T-helper 17 cell (primary cell): ENCODE results near the gene LHX3. TPM values are rescaled to one million over a fixed set of nuclear protein-coding genes. Genes with fewer than 3 reads are reported as not detected.

Source experiments
- ATAC-seq: fragments of 150-1000 bp; cut with Tn5 transposase; 2 replicates; pipeline ENCODE4 v1.10.0; 2021; ENCODE audit warnings: mild to moderate bottlenecking, moderate library complexity
- DNase-seq, 3 donors: peaks; one replicate each; pipeline versions ENCODE4 v3.0.0 to v3.0.0-alpha.2; 2020 to 2021
- H3K9me3 ChIP-seq: one replicate; pipeline ENCODE4 v1.7.0; 2013; ENCODE audit warnings: low read length, mild to moderate bottlenecking; ENCODE audit not compliant: control insufficient read depth, poor library complexity, severe bottlenecking
- H3K27ac Mint-ChIP-seq: one replicate; pipeline ENCODE4 v1.8.0; 2022; ENCODE audit warnings: mild to moderate bottlenecking, moderate library complexity, mixed read lengths
- H3K27me3 Mint-ChIP-seq: one replicate; pipeline ENCODE4 v1.8.0; 2022; ENCODE audit warnings: mixed read lengths
- H3K36me3 Mint-ChIP-seq: one replicate; pipeline ENCODE4 v1.8.0; 2022; ENCODE audit warnings: low read depth, mixed read lengths
- H3K4me1 Mint-ChIP-seq: one replicate; pipeline ENCODE4 v1.8.0; 2022; ENCODE audit warnings: mild to moderate bottlenecking, mixed read lengths
- H3K4me3 Mint-ChIP-seq: one replicate; pipeline ENCODE4 v1.8.0; 2022; ENCODE audit warnings: mild to moderate bottlenecking, moderate library complexity, mixed read lengths
- total RNA-seq, 4 donors: library from RNA in 2 of 4; stranded (reverse) in 2 of 4; gene quantifications; one replicate each; pipeline ENCODE4 v1.2.3 and lab custom pipeline; 2022 to 2026

The LHX3 gene
- total RNA-seq, 2 donors from 2014 or later, result 0.10 to 0.18 TPM

DNA sequence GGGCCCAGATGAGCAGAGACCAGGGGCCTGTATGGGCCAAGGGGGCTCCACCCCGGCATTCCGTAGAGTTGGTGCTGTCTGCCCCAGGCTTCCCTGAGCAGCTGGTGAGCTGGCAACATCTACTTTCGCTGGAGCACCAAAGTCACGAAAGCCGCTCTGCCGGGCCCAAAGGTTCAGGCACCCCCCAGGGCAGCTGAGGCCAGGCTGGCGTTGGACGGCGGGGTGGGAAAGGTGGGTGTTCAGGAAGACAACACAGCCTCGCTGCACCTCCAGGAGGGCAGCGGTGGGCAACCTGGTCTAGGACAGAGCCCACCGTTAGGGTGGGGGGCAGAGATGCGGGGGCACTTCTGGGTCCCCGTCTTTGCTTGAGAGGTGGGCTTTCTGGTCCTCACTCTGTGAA is 56.2 kb downstream of the LHX3 start:
- Mint-ChIP-seq H3K4me3 (no peak overlapping the region), H3K36me3 (no peaks in the 10 kb centered on the region), H3K27ac (no peak overlapping the region), H3K4me1 (no peaks in the 10 kb centered on the region), H3K27me3 (peaks cover 27% of the 10 kb centered on the region)
- DNase-seq (no peak), ATAC-seq (no peak)
- no peaks in the 10 kb centered on the region for H3K9me3 ChIP-seq

DNA sequence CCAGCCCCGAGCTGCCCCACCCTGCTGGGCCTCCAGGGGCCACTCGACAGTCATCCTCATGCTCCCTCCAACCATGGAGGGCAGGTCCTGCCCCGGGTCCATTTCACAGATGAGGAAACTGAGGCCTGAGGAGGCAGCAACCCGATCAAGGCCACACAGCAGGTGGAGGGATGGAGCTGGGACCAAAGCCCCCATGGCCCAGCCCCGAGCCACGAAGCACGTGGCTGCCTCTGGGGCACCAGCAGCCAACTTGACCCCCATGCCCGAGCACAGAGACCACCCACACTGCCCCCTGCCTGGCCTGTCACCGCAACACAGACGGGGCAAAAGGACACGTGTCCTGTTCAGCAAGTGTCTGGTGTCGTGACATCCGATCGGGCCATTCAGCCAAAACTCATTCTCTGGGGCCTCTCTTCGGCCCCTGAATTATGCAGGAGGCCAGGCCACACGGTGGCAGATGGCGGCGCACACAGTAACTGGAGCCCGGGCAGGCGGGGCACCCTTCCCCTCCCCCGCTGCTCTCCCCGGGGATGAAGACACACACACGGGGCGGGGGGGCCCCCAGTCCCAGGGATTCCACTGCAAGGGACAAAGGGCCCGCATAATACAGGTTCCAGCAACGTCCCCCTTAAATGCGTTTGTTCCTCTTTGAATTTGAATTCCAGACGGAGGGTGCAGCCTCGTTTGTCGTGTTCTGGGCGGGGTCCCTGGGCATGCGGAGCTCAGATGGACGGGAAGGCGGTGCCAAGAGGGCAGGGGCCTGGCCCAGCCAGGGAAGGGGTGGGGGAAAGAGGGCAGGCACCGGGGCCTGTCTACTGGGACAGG is 56.8 kb downstream of the LHX3 start:
- no peak overlapping the region for H3K4me3 Mint-ChIP-seq
- no peaks in the 10 kb centered on the region for H3K36me3 Mint-ChIP-seq
- peaks cover 27% of the 10 kb centered on the region for H3K27me3 Mint-ChIP-seq

DNA sequence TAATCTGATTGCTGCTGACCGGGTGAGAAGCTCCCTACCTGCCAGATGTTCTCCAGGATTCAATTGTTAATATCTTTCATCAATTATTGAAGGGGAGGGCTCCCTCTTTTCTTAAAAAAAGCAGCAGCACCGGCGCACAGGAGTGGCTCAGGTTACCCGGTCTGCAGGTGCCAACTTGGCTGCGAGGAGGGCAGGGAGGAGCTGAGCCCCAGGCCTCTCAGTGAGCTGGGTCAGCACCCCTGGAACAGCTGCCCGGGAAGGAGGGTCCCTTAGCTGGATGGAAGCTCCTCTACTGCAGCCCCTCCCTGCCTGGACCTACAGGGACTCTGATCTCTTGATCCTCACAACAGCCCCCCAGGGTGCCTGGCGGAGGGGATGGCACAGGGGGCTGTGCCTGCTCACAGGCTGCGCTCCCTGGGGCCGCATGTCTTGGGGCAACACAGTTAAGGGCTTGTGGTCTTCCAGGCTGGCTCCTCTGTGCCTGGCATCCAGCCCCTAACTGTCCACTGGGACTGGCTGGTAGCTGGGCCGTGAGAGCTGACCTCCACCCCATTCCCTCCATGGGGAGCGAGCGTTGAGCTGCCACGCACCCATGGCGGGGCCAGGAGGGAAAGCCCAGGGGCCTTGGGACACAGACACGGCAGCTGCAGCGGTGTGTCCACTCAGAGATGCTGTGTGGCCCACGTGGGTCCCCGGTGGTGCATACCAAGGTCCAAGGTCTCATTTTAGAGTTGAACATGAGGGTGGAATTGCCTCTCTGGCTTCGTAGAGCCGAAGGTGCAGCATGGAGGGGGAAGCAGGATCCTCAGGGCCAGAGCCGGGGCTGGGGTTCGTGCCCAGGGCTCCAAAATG is 57.7 kb downstream of the LHX3 start:
- Mint-ChIP-seq H3K36me3 (no peaks in the 10 kb centered on the region), H3K27me3 (peaks cover 27% of the 10 kb centered on the region), H3K27ac (no peak overlapping the region), H3K4me3 (no peak overlapping the region), H3K4me1 (no peaks in the 10 kb centered on the region)
- H3K9me3 ChIP-seq, result no peaks in the 10 kb centered on the region
- ATAC-seq (no peak), DNase-seq (no peak)

More for the DNA sequence above, 56.8 kb downstream of the LHX3 start:
- no peak overlapping the region for H3K27ac Mint-ChIP-seq
- no peaks in the 10 kb centered on the region for H3K4me1 Mint-ChIP-seq
- ATAC-seq, result no peak
- H3K9me3 ChIP-seq, result no peaks in the 10 kb centered on the region
- no peak for DNase-seq

Other genes starting within 250 kb of the LHX3 start
- 10 to 100 TPM; 23.2 to 23.7 TPM for gene UBAC1, start 243.8 kb downstream of the LHX3 start, total RNA-seq
- gene NACC2, start 109.8 kb downstream of the LHX3 start, total RNA-seq, result 1 to 10 TPM; 5.8 to 5.9 TPM
- 10 to 100 TPM; 17.9 to 21.8 TPM for gene TMEM250, start 86.3 kb downstream of the LHX3 start, total RNA-seq
- gene QSOX2, start 40.7 kb upstream of the LHX3 start, total RNA-seq, result 10 to 100 TPM; 12.6 to 15.5 TPM
- under 1 TPM in 1 of 2 donors, not detected in 1; 0.12 TPM for gene CCDC187, start 99.0 kb upstream of the LHX3 start, total RNA-seq
- 10 to 100 TPM in 1 of 2 donors, 1 to 10 TPM in 1; 7.4 to 10.8 TPM for gene GPSM1, start 122.4 kb upstream of the LHX3 start, total RNA-seq
- gene DNLZ, start 158.6 kb upstream of the LHX3 start, total RNA-seq, result 10 to 100 TPM; 19.3 to 28.6 TPM
- 1 to 10 TPM in 1 of 2 donors, under 1 TPM in 1; 0.86 to 1.9 TPM for gene CARD9, start 168.5 kb upstream of the LHX3 start, total RNA-seq
- 10 to 100 TPM; 10.6 to 11.0 TPM for gene SNAPC4, start 195.0 kb upstream of the LHX3 start, total RNA-seq
- gene ENTR1, start 205.5 kb upstream of the LHX3 start, total RNA-seq, result 10 to 100 TPM; 46.5 to 51.8 TPM
- 10 to 100 TPM; 62.2 to 80.3 TPM for gene PMPCA, start 205.5 kb upstream of the LHX3 start, total RNA-seq
- gene INPP5E, start 234.7 kb upstream of the LHX3 start, total RNA-seq, result 10 to 100 TPM; 26.0 to 32.7 TPM